Hepatocyte (in vitro differentiated cells): Measurements from ENCODE around the gene TRIM72. TPM values are rescaled to one million over a fixed set of nuclear protein-coding genes. Genes with fewer than 3 reads are reported as not detected.

ENCODE experiments used
- DNase-seq: peaks from one replicate; pipeline ENCODE4 v3.0.0-alpha.2; 2016; ENCODE audit warnings: low spot score
- H2AFZ ChIP-seq: fragments of 200-600 bp; sonication (generic); 2 replicates; pipeline ENCODE4 v1.6.0; 2016; ENCODE audit warnings: antibody characterized with exemption, mild to moderate bottlenecking
- H3K27ac ChIP-seq: fragments of 200-600 bp; sonication (generic); 2 replicates; pipeline ENCODE4 v1.5.1; 2016; ENCODE audit warnings: mild to moderate bottlenecking
- H3K27me3 ChIP-seq: fragments of 200-600 bp; sonication (generic); 2 replicates; pipeline ENCODE4 v1.6.1; 2016
- H3K36me3 ChIP-seq: fragments of 200-600 bp; sonication (generic); replicated peaks from 2 replicates; pipeline ENCODE4 v1.5.1; 2016; ENCODE audit warnings: low read depth; ENCODE audit not compliant: insufficient read depth
- H3K4me1 ChIP-seq: fragments of 200-600 bp; sonication (generic); 2 replicates; pipeline ENCODE4 v1.5.1; 2016; ENCODE audit warnings: mild to moderate bottlenecking, moderate library complexity; ENCODE audit not compliant: insufficient read depth
- H3K4me2 ChIP-seq: fragments of 200-600 bp; sonication (generic); 2 replicates; pipeline ENCODE4 v1.6.0; 2016
- H3K4me3 ChIP-seq: fragments of 200-600 bp; sonication (generic); 2 replicates; pipeline ENCODE4 v1.5.1; 2016; ENCODE audit warnings: mild to moderate bottlenecking
- H3K79me2 ChIP-seq: fragments of 200-600 bp; sonication (generic); 2 replicates; pipeline ENCODE4 v1.6.0; 2017; ENCODE audit warnings: mild to moderate bottlenecking
- H3K9me2 ChIP-seq: fragments of 200-600 bp; sonication (generic); replicated peaks from 2 replicates; pipeline ENCODE4 v1.6.0; 2017; ENCODE audit warnings: mild to moderate bottlenecking; ENCODE audit not compliant: insufficient read depth
- H3K9me3 ChIP-seq: fragments of 200-600 bp; sonication (generic); 2 replicates; pipeline ENCODE4 v1.5.1; 2016; ENCODE audit warnings: low read depth, mild to moderate bottlenecking
- H4K20me1 ChIP-seq: fragments of 200-600 bp; sonication (generic); 2 replicates; pipeline ENCODE4 v1.6.0; 2016; ENCODE audit warnings: mild to moderate bottlenecking; ENCODE audit not compliant: insufficient read depth, poor library complexity, severe bottlenecking
- CTCF ChIP-seq: fragments of 200-600 bp; sonication (generic); IDR thresholded peaks from 2 replicates; pipeline ENCODE4 v1.5.1; 2016; ENCODE audit warnings: antibody characterized with exemption, mild to moderate bottlenecking; ENCODE audit not compliant: poor library complexity
- EZH2 ChIP-seq: fragments of 200-600 bp; sonication (generic); IDR thresholded peaks from 2 replicates; pipeline ENCODE4 v1.6.1; 2016; ENCODE audit warnings: antibody characterized with exemption, mild to moderate bottlenecking, borderline replicate concordance
- EZH2phosphoT487 ChIP-seq: fragments of 200-600 bp; sonication (generic); IDR thresholded peaks from one replicate; pipeline ENCODE4 v1.6.1; 2018; ENCODE audit warnings: antibody characterized with exemption, mild to moderate bottlenecking, low read depth, moderate library complexity; ENCODE audit not compliant: unreplicated experiment, severe bottlenecking
- WGBS: methylation state at CpG from one replicate; pipeline ENCODE4 v1.1.6; 2016; ENCODE audit warnings: low lambda C conversion rate; ENCODE audit errors: missing lambda C conversion rate; 5-methylcytosine and 5-hydroxymethylcytosine counted together
- polyA plus RNA-seq: library from polyadenylated mRNA; unstranded; fragments of >200 nt; fragmentation: Nextera tagmentation; extraction: Ambion mirVana; gene quantifications from 2 replicates; pipeline ENCODE4 v1.2.1, GENCODE V29; 2016
- total RNA-seq: library from RNA; depleted of rRNA; stranded (reverse); fragments of >200 nt; gene quantifications from 2 replicates; pipeline ENCODE4 v1.2.3, GENCODE V29; 2014

TRIM72 gene
- total and polyA plus RNA-seq, 2 experiments from 2014 or later = not detected

- Histone ChIP-seq H3K4me1 (no peaks in the 10 kb centered on the region), H4K20me1 (no peaks in the 10 kb centered on the region), H3K9me2 (no peaks in the 10 kb centered on the region), H3K4me3 (no peak overlapping the region), H3K27me3 (no peaks in the 10 kb centered on the region), H3K4me2 (no peak overlapping the region), H3K9me3 (no peaks in the 10 kb centered on the region), H3K79me2 (no peaks in the 10 kb centered on the region), H3K36me3 (no peaks in the 10 kb centered on the region), H3K27ac (no peak overlapping the region), H2AFZ (no peak overlapping the region)
- WGBS = 95% methylated on average over 5 of the region's 5 CpGs
- DNase-seq = no peak
- no peak for TF ChIP-seq CTCF
- TF ChIP-seq EZH2phosphoT487 = no peak
- no peak for TF ChIP-seq EZH2
Measured at GRCh38 chr16:31270795-31271194, 56.9 kb downstream of the TRIM72 start.

DNA sequence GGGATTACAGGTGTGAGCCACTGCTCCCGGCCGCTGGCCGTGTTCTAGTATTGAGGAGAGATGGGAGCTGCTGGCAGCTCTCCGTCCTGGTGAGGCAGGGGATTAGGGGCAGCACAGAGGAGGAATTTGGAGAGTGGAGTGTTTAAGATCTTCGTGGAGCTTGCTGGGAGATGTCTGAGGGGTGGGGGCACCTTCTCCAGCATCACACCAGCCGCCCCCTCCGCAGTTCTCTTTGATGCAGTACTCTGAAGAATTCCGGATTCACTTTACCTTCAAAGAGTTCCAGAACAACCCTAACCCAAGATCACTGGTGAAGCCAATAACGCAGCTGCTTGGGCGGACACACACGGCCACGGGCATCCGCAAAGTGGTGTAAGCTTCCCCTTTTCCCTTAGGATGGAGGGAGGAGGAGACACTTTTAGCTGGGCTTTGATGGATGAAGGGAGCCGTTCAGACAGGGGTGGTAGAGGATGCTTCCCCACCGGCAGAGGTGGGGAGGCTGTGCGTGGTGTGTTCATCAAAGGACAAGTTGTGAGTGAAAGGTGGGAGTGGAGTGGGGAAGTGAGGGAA is 57.8 kb downstream of the TRIM72 start:
- no peaks in the 10 kb centered on the region for H3K9me2 ChIP-seq
- no peaks in the 10 kb centered on the region for H3K9me3 ChIP-seq
- no peaks in the 10 kb centered on the region for H3K4me1 ChIP-seq
- H3K36me3 ChIP-seq = no peaks in the 10 kb centered on the region
- H3K79me2 ChIP-seq = no peaks in the 10 kb centered on the region
- no peak overlapping the region for H3K4me2 ChIP-seq
- WGBS = 82% methylated on average over 16 of the region's 16 CpGs
- H4K20me1 ChIP-seq = no peaks in the 10 kb centered on the region
- no peak overlapping the region for H2AFZ ChIP-seq
- DNase-seq = no peak
- no peak overlapping the region for H3K4me3 ChIP-seq
- TF ChIP-seq EZH2phosphoT487 (no peak), CTCF (no peak), EZH2 (no peak)
- no peak overlapping the region for H3K27ac ChIP-seq
- no peaks in the 10 kb centered on the region for H3K27me3 ChIP-seq

- H3K9me2 ChIP-seq = no peaks in the 10 kb centered on the region
- no peak overlapping the region for H3K27ac ChIP-seq
- H3K27me3 ChIP-seq = no peaks in the 10 kb centered on the region
- no peak overlapping the region for H3K4me3 ChIP-seq
- no peak for DNase-seq
- H3K79me2 ChIP-seq = no peaks in the 10 kb centered on the region
- TF ChIP-seq EZH2phosphoT487 (no peak), CTCF (no peak), EZH2 (no peak)
- no peaks in the 10 kb centered on the region for H3K9me3 ChIP-seq
- no peaks in the 10 kb centered on the region for H3K4me1 ChIP-seq
- H3K4me2 ChIP-seq = no peak overlapping the region
- H4K20me1 ChIP-seq = no peaks in the 10 kb centered on the region
- H3K36me3 ChIP-seq = no peaks in the 10 kb centered on the region
- no peak overlapping the region for H2AFZ ChIP-seq
- WGBS = 85% methylated on average over 7 of the region's 7 CpGs
Measured at GRCh38 chr16:31273187-31273586, 59.3 kb downstream of the TRIM72 start.
